HCT116 (cell line): Measurements from ENCODE around the gene AFAP1. TPM values are rescaled to one million over a fixed set of nuclear protein-coding genes. Genes with fewer than 3 reads are reported as not detected.

Experiments
- ATAC-seq: fragments of 200-7000 bp; cut with Tn5 transposase; 2 replicates; pipeline ENCODE4 v1.9.1; 2020; ENCODE audit warnings: mild to moderate bottlenecking, moderate library complexity
- BruUV-seq: library from RNA; stranded (reverse); fragments of 400-500 nt; replicated peaks from 2 replicates; lab custom pipeline; 2021; lab: Mats Ljungman, UMichigan
- CTCF ChIA-PET: fragments of 300-600 bp; sonication (Branson Sonifier 250); formaldehyde crosslinking; loops from one replicate; lab custom pipeline; 2021; ENCODE audit warnings: antibody characterized with exemption; lab: Charles Lee
- POLR2A ChIA-PET: fragments of 300-600, 350-600 bp; sonication (Branson Sonifier 250); formaldehyde crosslinking; loops from one replicate; lab custom pipeline; 2021; ENCODE audit warnings: antibody characterized with exemption; lab: Charles Lee
- RAD21 ChIA-PET, 2 experiments: fragments of 300-600 bp; sonication (Branson Sonifier 250); formaldehyde crosslinking; loops; one replicate each; lab custom pipeline; 2023; ENCODE audit warnings: low total read pairs in 2 of 2; ENCODE audit not compliant: uncharacterized antibody in 2 of 2, unreplicated experiment in 2 of 2, low non-redundant PET in 1 of 2; lab: Charles Lee
- DNase-seq: peaks from one replicate; pipeline ENCODE4 v3.0.0-alpha.2; 2010; ENCODE audit warnings: low read depth, low spot score
- H2AFZ ChIP-seq: fragments of 200-600 bp; shearing (Covaris generic), sonication (generic); 2 replicates; pipeline ENCODE4 v1.6.1; 2017; ENCODE audit warnings: low read depth, mixed run types, mixed read lengths, antibody characterized with exemption, low read length; ENCODE audit not compliant: poor library complexity, severe bottlenecking
- H3K27ac ChIP-seq: 2 replicates; pipeline ENCODE4 v1.5.1; 2012; ENCODE audit warnings: low read depth, low read length
- H3K27me3 ChIP-seq: fragments of 200-600 bp; sonication (generic); 2 replicates; pipeline ENCODE4 v1.6.1; 2016; ENCODE audit warnings: mixed run types, low read length, mixed read lengths; ENCODE audit not compliant: insufficient read depth
- H3K36me3 ChIP-seq, 2 experiments: fragments of 200-500 bp in 1 of 2; fragments of 200-600 bp in 1 of 2; sonication (Bioruptor generic) in 1 of 2; sonication (generic) in 1 of 2; 2 replicates each; pipeline versions ENCODE4 v1.5.1 to v1.6.1; 2014 to 2016; ENCODE audit warnings: low read length in 2 of 2, inconsistent platforms in 1 of 2, mixed read lengths in 1 of 2, mixed run types in 1 of 2; ENCODE audit not compliant: insufficient read depth in 2 of 2, control insufficient read depth in 1 of 2
- H3K4me1 ChIP-seq, 2 experiments: fragments of 200-600 bp in 1 of 2; sonication (generic) in 1 of 2; 2 replicates each; pipeline versions ENCODE4 v1.5.1 to v1.6.1; 2012 to 2017; ENCODE audit warnings: low read length in 2 of 2, inconsistent platforms in 1 of 2, mild to moderate bottlenecking in 1 of 2, mixed read lengths in 1 of 2, mixed run types in 1 of 2, moderate library complexity in 1 of 2; ENCODE audit not compliant: insufficient read depth in 2 of 2, control insufficient read depth in 1 of 2
- H3K4me2 ChIP-seq: fragments of 200-600 bp; sonication (generic); 2 replicates; pipeline ENCODE4 v1.6.1; 2017; ENCODE audit warnings: mixed run types, low read length, mixed read lengths
- H3K4me3 ChIP-seq, 2 experiments: fragments of 200-600 bp in 1 of 2; sonication (generic) in 1 of 2; replicated peaks in 1 of 2; 2 replicates each; pipeline ENCODE4 v1.5.1; 2011 to 2016; ENCODE audit warnings: low read length in 2 of 2, control low read depth in 1 of 2, low read depth in 1 of 2, mild to moderate bottlenecking in 1 of 2, mixed read lengths in 1 of 2, mixed run types in 1 of 2
- H3K79me2 ChIP-seq: fragments of 200-600 bp; sonication (generic); 2 replicates; pipeline ENCODE4 v1.6.1; 2017; ENCODE audit warnings: mild to moderate bottlenecking, mixed run types, low read length, moderate library complexity, mixed read lengths; ENCODE audit not compliant: insufficient read depth
- H3K9ac ChIP-seq: fragments of 200-600 bp; sonication (generic); 2 replicates; pipeline ENCODE4 v1.6.1; 2016; ENCODE audit warnings: low read length, mixed read lengths
- H3K9me2 ChIP-seq: fragments of 200-600 bp; sonication (generic), shearing (Covaris generic); 2 replicates; pipeline ENCODE4 v1.6.1; 2017; ENCODE audit warnings: mixed run types, mild to moderate bottlenecking, moderate library complexity; ENCODE audit not compliant: insufficient read depth
- H3K9me3 ChIP-seq, 2 experiments: fragments of 200-500 bp in 1 of 2; fragments of 200-600 bp in 1 of 2; sonication (Bioruptor generic) in 1 of 2; sonication (generic) in 1 of 2; 2 replicates each; pipeline ENCODE4 v1.6.1; 2014 to 2017; ENCODE audit warnings: low read length in 2 of 2, mixed read lengths in 2 of 2, inconsistent platforms in 1 of 2, low read depth in 1 of 2, mild to moderate bottlenecking in 1 of 2, mixed run types in 1 of 2, moderate library complexity in 1 of 2; ENCODE audit not compliant: control insufficient read depth in 1 of 2, insufficient read depth in 1 of 2
- H4K20me1 ChIP-seq: fragments of 200-600 bp; sonication (generic), shearing (Covaris generic); 2 replicates; pipeline ENCODE4 v1.6.1; 2017; ENCODE audit warnings: mixed run types, mild to moderate bottlenecking, moderate library complexity; ENCODE audit not compliant: insufficient read depth
- CBX3 ChIP-seq: IDR thresholded peaks from 2 replicates; pipeline ENCODE4 v1.6.1; 2012; ENCODE audit warnings: low read depth
- CEBPB ChIP-seq: IDR thresholded peaks from 2 replicates; pipeline ENCODE4 v1.6.1; 2012; ENCODE audit warnings: low read depth
- EGR1 ChIP-seq: IDR thresholded peaks from 2 replicates; pipeline ENCODE4 v1.6.1; 2012; ENCODE audit warnings: low read depth
- ELF1 ChIP-seq: IDR thresholded peaks from 2 replicates; pipeline ENCODE4 v1.6.1; 2012; ENCODE audit warnings: low read depth, borderline replicate concordance
- EZH2 ChIP-seq: fragments of 200-600 bp; sonication (generic); IDR thresholded peaks from 2 replicates; pipeline ENCODE4 v1.6.1; 2017; ENCODE audit warnings: antibody characterized with exemption, mixed run types
- FOSL1 ChIP-seq: IDR thresholded peaks from 2 replicates; pipeline ENCODE4 v1.6.1; 2012; ENCODE audit warnings: low read depth
- JUND ChIP-seq: IDR thresholded peaks from 2 replicates; pipeline ENCODE4 v1.6.1; 2012
- POLR2A ChIP-seq: IDR thresholded peaks from 2 replicates; pipeline ENCODE4 v1.7.0; 2011; ENCODE audit warnings: borderline replicate concordance; ENCODE audit not compliant: insufficient read depth, insufficient read length; ENCODE audit errors: extremely low read depth
- POLR2AphosphoS5 ChIP-seq: IDR thresholded peaks from 2 replicates; pipeline ENCODE4 v1.6.1; 2011; ENCODE audit warnings: mild to moderate bottlenecking, low read depth, low read length, moderate library complexity
- SIN3A ChIP-seq: IDR thresholded peaks from 2 replicates; pipeline ENCODE4 v1.6.1; 2012; ENCODE audit warnings: low read depth
- SP1 ChIP-seq: IDR thresholded peaks from 2 replicates; pipeline ENCODE4 v1.6.1; 2012; ENCODE audit warnings: low read depth
- TCF7L2 ChIP-seq: IDR thresholded peaks from 2 replicates; pipeline ENCODE4 v1.7.0; 2011; ENCODE audit warnings: borderline replicate concordance, inconsistent platforms; ENCODE audit not compliant: insufficient read depth, insufficient read length; ENCODE audit errors: extremely low read depth
- ZFX ChIP-seq: fragments of 450-650 bp; IDR thresholded peaks from 2 replicates; pipeline ENCODE4 v1.6.1; 2017
- intact Hi-C: fragments of 100-400 bp; cut with micrococcal nuclease; formaldehyde crosslinking; loops from 2 replicates; pipeline ENCODE4 v1.10.0; 2022
- total RNA-seq: library from RNA; stranded (reverse); gene quantifications from one replicate; pipeline ENCODE4 v1.2.1, GENCODE V29; 2021; ENCODE audit not compliant: unreplicated experiment
- TF ChIP-seq, protein P1 (sequence below): IDR thresholded peaks from 2 replicates; pipeline ENCODE4 v1.6.1; 2011; ENCODE audit warnings: mild to moderate bottlenecking, low read length, moderate library complexity; ENCODE audit not compliant: insufficient replicate concordance; ENCODE audit errors: extremely low read depth
- TF ChIP-seq, protein P2 (sequence below): IDR thresholded peaks from 2 replicates; pipeline ENCODE4 v1.6.1; 2012
- TF ChIP-seq, protein P3 (sequence below), 3 experiments: fragments of 200-600 bp in 1 of 3; sonication (generic) in 1 of 3; IDR thresholded peaks in 2 of 3; conservative IDR thresholded peaks in 1 of 3; 2 replicates each; pipeline ENCODE4 v1.5.1; 2012 to 2017; ENCODE audit warnings: low read depth in 2 of 3, low read length in 2 of 3, antibody characterized with exemption in 1 of 3, borderline replicate concordance in 1 of 3, control low read depth in 1 of 3, mild to moderate bottlenecking in 1 of 3, mixed read lengths in 1 of 3, mixed run types in 1 of 3, moderate library complexity in 1 of 3; ENCODE audit not compliant: insufficient read depth in 1 of 3
- TF ChIP-seq, protein P4 (sequence below): IDR thresholded peaks from 2 replicates; pipeline ENCODE4 v1.6.1; 2012; ENCODE audit warnings: low read depth
- TF ChIP-seq, protein P5 (sequence below): IDR thresholded peaks from 2 replicates; pipeline ENCODE4 v1.6.1; 2012

The AFAP1 gene
- total RNA-seq, 1 experiment from 2014 or later, result 19.4 TPM

DNA sequence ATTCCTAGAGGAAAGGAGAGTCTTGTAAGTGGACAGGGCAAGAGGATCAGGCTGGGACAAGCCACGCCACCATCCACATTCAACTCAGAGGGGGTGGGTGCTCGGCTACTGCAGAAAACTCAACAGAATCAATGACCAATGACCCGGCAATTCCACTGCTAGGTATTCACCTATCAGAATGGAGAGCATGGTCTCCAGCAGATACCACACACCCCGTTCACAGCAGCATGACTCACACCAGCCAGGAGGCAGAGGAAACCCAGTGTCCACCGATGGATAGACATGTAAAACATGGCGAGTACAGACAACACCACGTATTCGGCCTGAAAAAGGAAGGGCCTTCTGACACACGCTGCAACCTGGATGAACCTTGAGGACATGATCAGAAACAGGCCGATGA, 175.9 kb downstream of the AFAP1 start:
- ChIA-PET RAD21 (no interaction called here), POLR2A (no interaction called here), CTCF (no interaction called here)
- no peaks in the 10 kb centered on the region for H3K9me2 ChIP-seq
- no peaks in the 10 kb centered on the region for H4K20me1 ChIP-seq
- H3K27me3 ChIP-seq, result no peaks in the 10 kb centered on the region
- no peak for DNase-seq
- H3K4me1 ChIP-seq, result peaks cover 0 to 4% of the 10 kb centered on the region in 2 experiments; a peak in 1 of 4 replicates
- H3K4me2 ChIP-seq, result no peak overlapping the region
- no peaks in the 10 kb centered on the region for H3K79me2 ChIP-seq
- H3K4me3 ChIP-seq, result no peak overlapping the region
- H3K9ac ChIP-seq, result no peak overlapping the region
- H3K9me3 ChIP-seq, result no peaks in the 10 kb centered on the region
- no peak overlapping the region for H3K27ac ChIP-seq
- intact Hi-C loops, result no loop called here
- no TSS peak for BruUV-seq
- TF ChIP-seq, protein P1, sequence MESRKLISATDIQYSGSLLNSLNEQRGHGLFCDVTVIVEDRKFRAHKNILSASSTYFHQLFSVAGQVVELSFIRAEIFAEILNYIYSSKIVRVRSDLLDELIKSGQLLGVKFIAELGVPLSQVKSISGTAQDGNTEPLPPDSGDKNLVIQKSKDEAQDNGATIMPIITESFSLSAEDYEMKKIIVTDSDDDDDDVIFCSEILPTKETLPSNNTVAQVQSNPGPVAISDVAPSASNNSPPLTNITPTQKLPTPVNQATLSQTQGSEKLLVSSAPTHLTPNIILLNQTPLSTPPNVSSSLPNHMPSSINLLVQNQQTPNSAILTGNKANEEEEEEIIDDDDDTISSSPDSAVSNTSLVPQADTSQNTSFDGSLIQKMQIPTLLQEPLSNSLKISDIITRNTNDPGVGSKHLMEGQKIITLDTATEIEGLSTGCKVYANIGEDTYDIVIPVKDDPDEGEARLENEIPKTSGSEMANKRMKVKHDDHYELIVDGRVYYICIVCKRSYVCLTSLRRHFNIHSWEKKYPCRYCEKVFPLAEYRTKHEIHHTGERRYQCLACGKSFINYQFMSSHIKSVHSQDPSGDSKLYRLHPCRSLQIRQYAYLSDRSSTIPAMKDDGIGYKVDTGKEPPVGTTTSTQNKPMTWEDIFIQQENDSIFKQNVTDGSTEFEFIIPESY, result no peak
- TF ChIP-seq POLR2AphosphoS5 (no peak), FOSL1 (no peak), POLR2A (no peak), SP1 (no peak), ELF1 (no peak), JUND (no peak), SIN3A (no peak), ZFX (no peak), EGR1 (no peak), EZH2 (no peak), CEBPB (no peak), TCF7L2 (no peak), CBX3 (no peak)
- TF ChIP-seq, protein P2, sequence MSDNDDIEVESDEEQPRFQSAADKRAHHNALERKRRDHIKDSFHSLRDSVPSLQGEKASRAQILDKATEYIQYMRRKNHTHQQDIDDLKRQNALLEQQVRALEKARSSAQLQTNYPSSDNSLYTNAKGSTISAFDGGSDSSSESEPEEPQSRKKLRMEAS, result no peak
- TF ChIP-seq, protein P3, sequence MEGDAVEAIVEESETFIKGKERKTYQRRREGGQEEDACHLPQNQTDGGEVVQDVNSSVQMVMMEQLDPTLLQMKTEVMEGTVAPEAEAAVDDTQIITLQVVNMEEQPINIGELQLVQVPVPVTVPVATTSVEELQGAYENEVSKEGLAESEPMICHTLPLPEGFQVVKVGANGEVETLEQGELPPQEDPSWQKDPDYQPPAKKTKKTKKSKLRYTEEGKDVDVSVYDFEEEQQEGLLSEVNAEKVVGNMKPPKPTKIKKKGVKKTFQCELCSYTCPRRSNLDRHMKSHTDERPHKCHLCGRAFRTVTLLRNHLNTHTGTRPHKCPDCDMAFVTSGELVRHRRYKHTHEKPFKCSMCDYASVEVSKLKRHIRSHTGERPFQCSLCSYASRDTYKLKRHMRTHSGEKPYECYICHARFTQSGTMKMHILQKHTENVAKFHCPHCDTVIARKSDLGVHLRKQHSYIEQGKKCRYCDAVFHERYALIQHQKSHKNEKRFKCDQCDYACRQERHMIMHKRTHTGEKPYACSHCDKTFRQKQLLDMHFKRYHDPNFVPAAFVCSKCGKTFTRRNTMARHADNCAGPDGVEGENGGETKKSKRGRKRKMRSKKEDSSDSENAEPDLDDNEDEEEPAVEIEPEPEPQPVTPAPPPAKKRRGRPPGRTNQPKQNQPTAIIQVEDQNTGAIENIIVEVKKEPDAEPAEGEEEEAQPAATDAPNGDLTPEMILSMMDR (IDR thresholded peaks at IDR 0.05 in 2 of 3, conservative IDR thresholded peaks at IDR 0.05 in 1 of 3; ENCODE audit: borderline replicate concordance in 1 of 3, insufficient read depth in 1 of 3, low read depth in 2 of 3, low read length in 2 of 3), result no peak
- TF ChIP-seq, protein P4, sequence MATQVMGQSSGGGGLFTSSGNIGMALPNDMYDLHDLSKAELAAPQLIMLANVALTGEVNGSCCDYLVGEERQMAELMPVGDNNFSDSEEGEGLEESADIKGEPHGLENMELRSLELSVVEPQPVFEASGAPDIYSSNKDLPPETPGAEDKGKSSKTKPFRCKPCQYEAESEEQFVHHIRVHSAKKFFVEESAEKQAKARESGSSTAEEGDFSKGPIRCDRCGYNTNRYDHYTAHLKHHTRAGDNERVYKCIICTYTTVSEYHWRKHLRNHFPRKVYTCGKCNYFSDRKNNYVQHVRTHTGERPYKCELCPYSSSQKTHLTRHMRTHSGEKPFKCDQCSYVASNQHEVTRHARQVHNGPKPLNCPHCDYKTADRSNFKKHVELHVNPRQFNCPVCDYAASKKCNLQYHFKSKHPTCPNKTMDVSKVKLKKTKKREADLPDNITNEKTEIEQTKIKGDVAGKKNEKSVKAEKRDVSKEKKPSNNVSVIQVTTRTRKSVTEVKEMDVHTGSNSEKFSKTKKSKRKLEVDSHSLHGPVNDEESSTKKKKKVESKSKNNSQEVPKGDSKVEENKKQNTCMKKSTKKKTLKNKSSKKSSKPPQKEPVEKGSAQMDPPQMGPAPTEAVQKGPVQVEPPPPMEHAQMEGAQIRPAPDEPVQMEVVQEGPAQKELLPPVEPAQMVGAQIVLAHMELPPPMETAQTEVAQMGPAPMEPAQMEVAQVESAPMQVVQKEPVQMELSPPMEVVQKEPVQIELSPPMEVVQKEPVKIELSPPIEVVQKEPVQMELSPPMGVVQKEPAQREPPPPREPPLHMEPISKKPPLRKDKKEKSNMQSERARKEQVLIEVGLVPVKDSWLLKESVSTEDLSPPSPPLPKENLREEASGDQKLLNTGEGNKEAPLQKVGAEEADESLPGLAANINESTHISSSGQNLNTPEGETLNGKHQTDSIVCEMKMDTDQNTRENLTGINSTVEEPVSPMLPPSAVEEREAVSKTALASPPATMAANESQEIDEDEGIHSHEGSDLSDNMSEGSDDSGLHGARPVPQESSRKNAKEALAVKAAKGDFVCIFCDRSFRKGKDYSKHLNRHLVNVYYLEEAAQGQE, result no peak
- TF ChIP-seq, protein P5, sequence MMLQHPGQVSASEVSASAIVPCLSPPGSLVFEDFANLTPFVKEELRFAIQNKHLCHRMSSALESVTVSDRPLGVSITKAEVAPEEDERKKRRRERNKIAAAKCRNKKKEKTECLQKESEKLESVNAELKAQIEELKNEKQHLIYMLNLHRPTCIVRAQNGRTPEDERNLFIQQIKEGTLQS, result no peak
- H2AFZ ChIP-seq, result no peak overlapping the region
- H3K36me3 ChIP-seq, result peaks cover 0 to 3% of the 10 kb centered on the region in 2 experiments; a peak in 2 of 4 replicates
- ATAC-seq, result no peak
